Loucy (cell line): ENCODE results near the gene WASF3.

Experiments used
- H2AFZ ChIP-seq: fragments of 200-600 bp; sonication (generic); 2 replicates; pipeline ENCODE4 v1.6.0; 2016; ENCODE audit warnings: antibody characterized with exemption, mild to moderate bottlenecking, low read length, moderate library complexity
- H3F3A ChIP-seq: fragments of 200-600 bp; 2 replicates; pipeline ENCODE4 v1.6.0; 2016; ENCODE audit warnings: antibody characterized with exemption, low read depth, mild to moderate bottlenecking
- H3K27me3 ChIP-seq: fragments of 200-600 bp; sonication (generic); 2 replicates; pipeline ENCODE4 v1.6.1; 2014; ENCODE audit warnings: low read length, mild to moderate bottlenecking; ENCODE audit not compliant: insufficient read depth, poor library complexity, severe bottlenecking
- H3K36me3 ChIP-seq: fragments of 200-600 bp; sonication (generic); 2 replicates; pipeline ENCODE4 v1.6.1; 2016; ENCODE audit warnings: low read length; ENCODE audit not compliant: insufficient read depth
- H3K4me1 ChIP-seq: fragments of 200-600 bp; sonication (generic); 2 replicates; pipeline ENCODE4 v1.5.1; 2014; ENCODE audit warnings: low read length, mild to moderate bottlenecking; ENCODE audit not compliant: insufficient read depth, poor library complexity, severe bottlenecking
- H3K4me2 ChIP-seq: fragments of 200-600 bp; sonication (generic); 2 replicates; pipeline ENCODE4 v1.6.0; 2014; ENCODE audit warnings: antibody characterized with exemption, low read length, low read depth, mild to moderate bottlenecking; ENCODE audit not compliant: poor library complexity, severe bottlenecking
- H3K4me3 ChIP-seq: fragments of 200-600 bp; sonication (generic); 2 replicates; pipeline ENCODE4 v1.5.1; 2014; ENCODE audit warnings: low read length, mild to moderate bottlenecking, mixed read lengths; ENCODE audit not compliant: poor library complexity, severe bottlenecking
- H3K79me2 ChIP-seq: fragments of 200-600 bp; sonication (generic); 2 replicates; pipeline ENCODE4 v1.6.1; 2014; ENCODE audit warnings: low read length; ENCODE audit not compliant: insufficient read depth
- H3K9ac ChIP-seq: fragments of 200-600 bp; sonication (generic); 2 replicates; pipeline ENCODE4 v1.6.0; 2014; ENCODE audit warnings: mild to moderate bottlenecking, low read depth, low read length, moderate library complexity; ENCODE audit not compliant: poor library complexity, severe bottlenecking
- H3K9me2 ChIP-seq: fragments of 200-600 bp; sonication (generic); replicated peaks from 2 replicates; pipeline ENCODE4 v1.6.1; 2016; ENCODE audit warnings: low read depth, low read length, mixed read lengths
- H3K9me3 ChIP-seq: fragments of 200-600 bp; sonication (generic); 2 replicates; pipeline ENCODE4 v1.6.1; 2014; ENCODE audit warnings: mild to moderate bottlenecking, antibody characterized with exemption, low read length, low read depth; ENCODE audit not compliant: insufficient read depth
- H4K20me1 ChIP-seq: fragments of 200-600 bp; sonication (generic); 2 replicates; pipeline ENCODE4 v1.6.0; 2014; ENCODE audit warnings: antibody characterized with exemption, low read length, mild to moderate bottlenecking; ENCODE audit not compliant: insufficient read depth, poor library complexity, severe bottlenecking
- EZH2phosphoT487 ChIP-seq: fragments of 200-600 bp; IDR thresholded peaks from 2 replicates; pipeline ENCODE4 v1.6.1; 2018; ENCODE audit warnings: antibody characterized with exemption, mild to moderate bottlenecking, moderate library complexity, borderline replicate concordance
- TF ChIP-seq, protein P1 (sequence below): fragments of 200-600 bp; sonication (generic); conservative IDR thresholded peaks from 2 replicates; pipeline ENCODE4 v1.5.1; 2014; ENCODE audit warnings: mild to moderate bottlenecking, antibody characterized with exemption, low read length

WASF3 gene

DNA sequence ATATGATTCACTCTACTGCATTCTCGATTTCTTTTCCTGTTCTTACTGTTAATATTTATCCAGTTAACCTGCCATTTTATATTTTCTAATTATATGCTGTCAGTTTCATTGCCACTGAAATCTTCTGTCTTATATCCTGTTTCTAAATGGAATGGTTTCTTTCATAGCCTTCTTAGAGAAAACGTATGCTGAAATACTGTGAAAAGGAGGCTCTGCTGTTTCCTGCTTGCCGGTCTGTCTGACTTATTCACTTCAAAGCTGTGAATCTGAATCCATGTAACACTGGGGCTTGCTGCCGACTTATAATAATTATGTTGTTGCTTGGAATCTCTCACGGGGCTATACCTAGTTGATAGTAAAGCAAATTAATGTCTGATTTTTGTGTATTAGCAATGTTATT is 123.1 kb downstream of the WASF3 start:
- H3K79me2 ChIP-seq = no peaks in the 10 kb centered on the region
- no peak overlapping the region for H3K4me3 ChIP-seq
- TF ChIP-seq, protein P1, sequence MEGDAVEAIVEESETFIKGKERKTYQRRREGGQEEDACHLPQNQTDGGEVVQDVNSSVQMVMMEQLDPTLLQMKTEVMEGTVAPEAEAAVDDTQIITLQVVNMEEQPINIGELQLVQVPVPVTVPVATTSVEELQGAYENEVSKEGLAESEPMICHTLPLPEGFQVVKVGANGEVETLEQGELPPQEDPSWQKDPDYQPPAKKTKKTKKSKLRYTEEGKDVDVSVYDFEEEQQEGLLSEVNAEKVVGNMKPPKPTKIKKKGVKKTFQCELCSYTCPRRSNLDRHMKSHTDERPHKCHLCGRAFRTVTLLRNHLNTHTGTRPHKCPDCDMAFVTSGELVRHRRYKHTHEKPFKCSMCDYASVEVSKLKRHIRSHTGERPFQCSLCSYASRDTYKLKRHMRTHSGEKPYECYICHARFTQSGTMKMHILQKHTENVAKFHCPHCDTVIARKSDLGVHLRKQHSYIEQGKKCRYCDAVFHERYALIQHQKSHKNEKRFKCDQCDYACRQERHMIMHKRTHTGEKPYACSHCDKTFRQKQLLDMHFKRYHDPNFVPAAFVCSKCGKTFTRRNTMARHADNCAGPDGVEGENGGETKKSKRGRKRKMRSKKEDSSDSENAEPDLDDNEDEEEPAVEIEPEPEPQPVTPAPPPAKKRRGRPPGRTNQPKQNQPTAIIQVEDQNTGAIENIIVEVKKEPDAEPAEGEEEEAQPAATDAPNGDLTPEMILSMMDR = no peak
- no peak for TF ChIP-seq EZH2phosphoT487
- no peaks in the 10 kb centered on the region for H3F3A ChIP-seq
- no peak overlapping the region for H2AFZ ChIP-seq
- H3K4me1 ChIP-seq = peaks cover 7% of the 10 kb centered on the region
- no peak overlapping the region for H3K9ac ChIP-seq
- H4K20me1 ChIP-seq = no peaks in the 10 kb centered on the region
- no peaks in the 10 kb centered on the region for H3K36me3 ChIP-seq
- H3K9me2 ChIP-seq = no peaks in the 10 kb centered on the region
- no peaks in the 10 kb centered on the region for H3K9me3 ChIP-seq
- H3K27me3 ChIP-seq = no peaks in the 10 kb centered on the region
- no peak overlapping the region for H3K4me2 ChIP-seq

DNA sequence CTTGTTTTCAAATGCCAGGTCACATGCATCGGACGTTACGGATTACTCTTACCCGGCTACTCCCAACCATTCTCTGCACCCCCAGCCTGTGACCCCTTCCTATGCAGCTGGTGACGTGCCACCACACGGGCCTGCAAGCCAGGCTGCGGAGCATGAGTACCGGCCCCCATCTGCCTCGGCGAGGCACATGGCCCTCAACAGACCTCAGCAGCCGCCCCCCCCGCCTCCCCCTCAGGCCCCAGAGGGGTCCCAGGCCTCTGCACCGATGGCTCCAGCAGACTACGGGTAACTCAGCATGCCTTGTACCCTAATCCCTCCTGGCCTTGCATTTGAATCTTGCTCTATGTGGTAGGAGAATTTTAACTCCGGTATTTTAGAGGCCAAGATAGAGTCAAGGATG is 123.6 kb downstream of the WASF3 start:
- Histone ChIP-seq H4K20me1 (no peaks in the 10 kb centered on the region), H3K27me3 (no peaks in the 10 kb centered on the region), H3K9me2 (no peaks in the 10 kb centered on the region), H3K4me3 (no peak overlapping the region), H3F3A (no peaks in the 10 kb centered on the region), H2AFZ (no peak overlapping the region), H3K79me2 (no peaks in the 10 kb centered on the region), H3K9ac (no peak overlapping the region), H3K36me3 (no peaks in the 10 kb centered on the region), H3K4me1 (peaks cover 7% of the 10 kb centered on the region), H3K9me3 (no peaks in the 10 kb centered on the region), H3K4me2 (no peak overlapping the region)
- TF ChIP-seq EZH2phosphoT487 = no peak
- TF ChIP-seq, protein P1 = no peak

DNA sequence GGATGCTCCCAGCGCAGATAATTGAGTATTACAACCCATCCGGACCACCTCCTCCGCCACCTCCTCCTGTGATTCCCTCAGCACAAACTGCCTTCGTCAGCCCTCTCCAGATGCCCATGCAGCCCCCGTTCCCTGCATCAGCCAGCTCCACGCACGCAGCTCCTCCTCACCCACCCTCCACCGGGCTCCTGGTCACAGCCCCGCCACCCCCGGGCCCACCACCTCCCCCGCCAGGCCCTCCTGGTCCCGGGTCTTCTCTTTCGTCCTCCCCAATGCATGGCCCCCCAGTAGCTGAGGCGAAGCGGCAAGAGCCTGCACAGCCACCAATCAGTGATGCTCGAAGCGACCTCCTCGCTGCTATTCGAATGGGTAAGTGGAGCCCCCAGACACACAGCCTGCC is 125.1 kb downstream of the WASF3 start:
- TF ChIP-seq, protein P1 = no peak
- no peak for TF ChIP-seq EZH2phosphoT487
- Histone ChIP-seq H3K36me3 (no peaks in the 10 kb centered on the region), H2AFZ (no peak overlapping the region), H3K9me2 (no peaks in the 10 kb centered on the region), H3K4me3 (no peak overlapping the region), H4K20me1 (no peaks in the 10 kb centered on the region), H3K79me2 (no peaks in the 10 kb centered on the region), H3K27me3 (no peaks in the 10 kb centered on the region), H3K4me2 (no peak overlapping the region), H3K9ac (no peak overlapping the region), H3K4me1 (no peaks in the 10 kb centered on the region), H3F3A (no peaks in the 10 kb centered on the region), H3K9me3 (no peaks in the 10 kb centered on the region)
